Measurements from ENCODE around the gene KRT2. TPM values are rescaled to one million over a fixed set of nuclear protein-coding genes. Genes with fewer than 3 reads are reported as not detected.

KRT2 gene
- total and polyA plus RNA-seq, 10 of the 15 experiments (the other 5 are each of a cell fraction or from before 2014, with no cell fraction given) = 0.08 to 0.12 TPM; not detected in 8

GRCh38 chr12:52631264-52631663, 20.7 kb downstream of the KRT2 start (continued):
- TF ChIP-seq RELB (IDR thresholded peaks at IDR 0.05; ENCODE audit: low read depth) = no peak
- TF ChIP-seq BCL11A (IDR thresholded peaks at IDR 0.05; ENCODE audit: low read depth, low read length) = no peak
- TF ChIP-seq ELK1 (IDR thresholded peaks at IDR 0.05; ENCODE audit: low read depth, low read length) = no peak
- no peak for TF ChIP-seq EZH2 (IDR thresholded peaks at IDR 0.05; ENCODE audit: borderline replicate concordance, control insufficient read depth, low read depth, low read length)
- TF ChIP-seq DPF2 (IDR thresholded peaks at IDR 0.05) = no peak

- DNase-seq (ENCODE audit: low read depth, low spot score) (no peak), ATAC-seq (no peak), FAIRE-seq (no peak)
- Histone ChIP-seq H3K27me3 (replicated peaks in 1 of 2; ENCODE audit: control insufficient read depth in 2 of 2, insufficient read depth in 2 of 2, low read length in 1 of 2) (peaks cover 0 to 2% of the 10 kb centered on the region in 2 experiments; a peak in 2 of 4 replicates), H3K9ac (ENCODE audit: control insufficient read depth, insufficient read depth, low read length) (no peak overlapping the region), H3K9me3 (replicated peaks; ENCODE audit: control insufficient read depth, insufficient read depth, low read length) (no peaks in the 10 kb centered on the region), H3K79me2 (ENCODE audit: control insufficient read depth, insufficient read depth, low read length) (no peaks in the 10 kb centered on the region), H2AFZ (ENCODE audit: control insufficient read depth, low read depth, low read length) (no peak overlapping the region), H3K36me3 (ENCODE audit: control insufficient read depth in 2 of 2, insufficient read depth in 2 of 2, low read length in 1 of 2) (no peaks in the 10 kb centered on the region), H3K27ac (ENCODE audit: control insufficient read depth, insufficient read depth) (no peak overlapping the region), H3K4me2 (ENCODE audit: control insufficient read depth, insufficient read depth) (no peak overlapping the region), H3K4me1 (ENCODE audit: control insufficient read depth, insufficient read depth, low read length) (no peaks in the 10 kb centered on the region), H3K4me3 (no peak overlapping the region), H4K20me1 (ENCODE audit: control insufficient read depth, insufficient read depth) (no peaks in the 10 kb centered on the region)
- RAD21 ChIA-PET (ENCODE audit: unreplicated experiment) = no interaction called here
- BruUV-seq (replicated peaks) = no TSS peak
- SMC1A ChIA-PET (ENCODE audit: uncharacterized antibody, unreplicated experiment) = no interaction called here
- intact Hi-C loops (cut with micrococcal nuclease; ENCODE audit: unreplicated experiment) = no loop called here
- CTCF ChIA-PET = no interaction called here
- WGBS (ENCODE audit: insufficient coverage, insufficient replicate concordance, low lambda C conversion rate, missing lambda C conversion rate) = 11% methylated on average over 4 of the region's 4 CpGs
- POLR2A ChIA-PET = no interaction called here
- in situ Hi-C loops (cut with MboI) = no loop called here
- TF ChIP-seq RB1 (IDR thresholded peaks at IDR 0.05; ENCODE audit: borderline replicate concordance) (no peak), RAD21 (IDR thresholded peaks at IDR 0.05; ENCODE audit: insufficient read depth, low read depth, low read length) (no peak), SIX5 (IDR thresholded peaks at IDR 0.05; ENCODE audit: low read depth, low read length, severe bottlenecking) (no peak), USF1 (IDR thresholded peaks at IDR 0.05; ENCODE audit: borderline replicate concordance, extremely low read length, insufficient read depth, low read depth, low read length) (no peak), NFYA (IDR thresholded peaks at IDR 0.05; ENCODE audit: borderline replicate concordance, low read depth, low read length) (no peak), NFXL1 (IDR thresholded peaks at IDR 0.05; ENCODE audit: borderline replicate concordance) (no peak), E2F4 (IDR thresholded peaks at IDR 0.05; ENCODE audit: low read depth, low read length) (no peak), SIN3A (IDR thresholded peaks at IDR 0.05; ENCODE audit: low read depth, low read length) (no peak), RAD51 (IDR thresholded peaks at IDR 0.05) (no peak)
Observed at GRCh38 chr12:52630599-52631200, 21.3 kb downstream of the KRT2 start.

Data from GM12878 (cell line).